Measurements from ENCODE around the gene CEP85L.

Gene CEP85L

GRCh38 chr6:118603372-118603771, 48.0 kb downstream of the CEP85L start:
- TF ChIP-seq ZFX (IDR thresholded peaks at IDR 0.05; ENCODE audit: borderline replicate concordance) = no peak
- no peak for TF ChIP-seq CTCF (IDR thresholded peaks at IDR 0.05)
- no peak overlapping the region for H3K27ac ChIP-seq

GRCh38 chr6:118602300-118602699, 49.1 kb downstream of the CEP85L start:
- TF ChIP-seq ZFX (IDR thresholded peaks at IDR 0.05; ENCODE audit: borderline replicate concordance) (no peak), CTCF (IDR thresholded peaks at IDR 0.05) (no peak)
- no peak overlapping the region for H3K27ac ChIP-seq

- TF ChIP-seq ZFX (IDR thresholded peaks at IDR 0.05; ENCODE audit: borderline replicate concordance) (no peak), CTCF (IDR thresholded peaks at IDR 0.05) (no peak)
- no peak overlapping the region for H3K27ac ChIP-seq
Measured at GRCh38 chr6:118598324-118598723, 53.1 kb downstream of the CEP85L start.

- TF ChIP-seq CTCF (IDR thresholded peaks at IDR 0.05) (no peak), ZFX (IDR thresholded peaks at IDR 0.05; ENCODE audit: borderline replicate concordance) (no peak)
- H3K27ac ChIP-seq = no peak overlapping the region
Measured at GRCh38 chr6:118597636-118598035, 53.8 kb downstream of the CEP85L start.

GRCh38 chr6:118596774-118597320, 54.5 kb downstream of the CEP85L start:
- H3K27ac ChIP-seq = no peak overlapping the region
- no peak for TF ChIP-seq CTCF (IDR thresholded peaks at IDR 0.05)
- no peak for TF ChIP-seq ZFX (IDR thresholded peaks at IDR 0.05; ENCODE audit: borderline replicate concordance)

GRCh38 chr6:118594877-118595276, 56.5 kb downstream of the CEP85L start:
- TF ChIP-seq ZFX (IDR thresholded peaks at IDR 0.05; ENCODE audit: borderline replicate concordance) (no peak), CTCF (IDR thresholded peaks at IDR 0.05) (no peak)
- H3K27ac ChIP-seq = no peak overlapping the region

- H3K27ac ChIP-seq = no peak overlapping the region
- TF ChIP-seq ZFX (IDR thresholded peaks at IDR 0.05; ENCODE audit: borderline replicate concordance) = no peak
- no peak for TF ChIP-seq CTCF (IDR thresholded peaks at IDR 0.05)
Measured at GRCh38 chr6:118591897-118592296, 59.5 kb downstream of the CEP85L start.
